SK-N-SH treated with all-trans-retinoic acid at 6 μM for 48 hours (cell line): ENCODE results near the gene PDE6A.

ENCODE experiments used
- ATAC-seq: fragments of 200-7000 bp; cut with Tn5 transposase; 3 replicates; pipeline ENCODE4 v1.9.1; 2020; ENCODE audit warnings: mild to moderate bottlenecking, moderate library complexity
- ARNTL ChIP-seq: fragments of 450-650 bp; formaldehyde crosslinking; IDR thresholded peaks from 2 replicates; pipeline ENCODE4 v1.5.0; 2020; ENCODE audit warnings: low read depth, mild to moderate bottlenecking, moderate library complexity, borderline replicate concordance
- BACH2 ChIP-seq: fragments of 250-450 bp; sonication (Bioruptor Pico); IDR thresholded peaks from 2 replicates; pipeline ENCODE4 v1.9.0; 2021; ENCODE audit warnings: mild to moderate bottlenecking, borderline replicate concordance
- CSDC2 ChIP-seq: fragments of 250-450 bp; sonication (Bioruptor Pico); IDR thresholded peaks from 2 replicates; pipeline ENCODE4 v1.5.0; 2020; ENCODE audit warnings: mild to moderate bottlenecking, moderate library complexity
- ESRRG ChIP-seq: fragments of 250-450 bp; sonication (Bioruptor Pico); IDR thresholded peaks from 2 replicates; pipeline ENCODE4 v1.6.1; 2021; ENCODE audit warnings: mild to moderate bottlenecking
- GLIS3 ChIP-seq: fragments of 250-450 bp; sonication (Bioruptor Pico); IDR thresholded peaks from 2 replicates; pipeline ENCODE4 v1.5.0; 2020; ENCODE audit warnings: mild to moderate bottlenecking, moderate library complexity
- ISL1 ChIP-seq: fragments of 250-450 bp; sonication (Bioruptor Pico); IDR thresholded peaks from 2 replicates; pipeline ENCODE4 v2.1.2; 2022; ENCODE audit warnings: mild to moderate bottlenecking, moderate library complexity
- OSR1 ChIP-seq: fragments of 250-450 bp; sonication (Bioruptor Pico); IDR thresholded peaks from 2 replicates; pipeline ENCODE4 v1.8.0; 2022; ENCODE audit warnings: moderate library complexity, mild to moderate bottlenecking, inconsistent platforms
- PPARA ChIP-seq: fragments of 250-450 bp; sonication (Bioruptor Pico); IDR thresholded peaks from 2 replicates; pipeline ENCODE4 v1.5.0; 2020; ENCODE audit warnings: mild to moderate bottlenecking, borderline replicate concordance
- RARB ChIP-seq: fragments of 250-450 bp; sonication (Bioruptor Pico); IDR thresholded peaks from 2 replicates; pipeline ENCODE4 v1.8.0; 2021; ENCODE audit warnings: mild to moderate bottlenecking, moderate library complexity
- SNAI2 ChIP-seq: fragments of 250-450 bp; sonication (Bioruptor Pico); IDR thresholded peaks from 2 replicates; pipeline ENCODE4 v1.5.0; 2020; ENCODE audit warnings: mild to moderate bottlenecking, moderate library complexity
- TCF4 ChIP-seq: fragments of 250-450 bp; sonication (Bioruptor Pico); IDR thresholded peaks from 2 replicates; pipeline ENCODE4 v1.8.0; 2021; ENCODE audit warnings: mild to moderate bottlenecking, moderate library complexity, borderline replicate concordance
- TOX ChIP-seq: fragments of 250-450 bp; sonication (Bioruptor Pico); IDR thresholded peaks from 2 replicates; pipeline ENCODE4 v1.8.0; 2021; ENCODE audit warnings: mild to moderate bottlenecking, moderate library complexity, borderline replicate concordance
- ZC3H10 ChIP-seq: fragments of 250-450 bp; sonication (Bioruptor Pico); IDR thresholded peaks from 2 replicates; pipeline ENCODE4 v1.5.1; 2021; ENCODE audit warnings: mild to moderate bottlenecking, moderate library complexity
- ZFP3 ChIP-seq: fragments of 250-450 bp; sonication (Bioruptor Pico); IDR thresholded peaks from 2 replicates; pipeline ENCODE4 v1.5.0; 2020; ENCODE audit warnings: mild to moderate bottlenecking, moderate library complexity
- ZFP30 ChIP-seq: fragments of 450-650 bp; formaldehyde crosslinking; IDR thresholded peaks from 2 replicates; pipeline ENCODE4 v1.5.0; 2022; ENCODE audit warnings: mild to moderate bottlenecking, moderate library complexity
- ZNF565 ChIP-seq: fragments of 450-650 bp; formaldehyde crosslinking; conservative IDR thresholded peaks from 2 replicates; pipeline ENCODE4 v1.5.0; 2020; ENCODE audit warnings: low read depth, mild to moderate bottlenecking, moderate library complexity
- ZNF70 ChIP-seq: fragments of 450-650 bp; formaldehyde crosslinking; IDR thresholded peaks from 2 replicates; pipeline ENCODE4 v1.5.0; 2020; ENCODE audit warnings: mild to moderate bottlenecking, moderate library complexity
- ZNF8 ChIP-seq: fragments of 450-650 bp; formaldehyde crosslinking; IDR thresholded peaks from 2 replicates; pipeline ENCODE4 v1.5.0; 2020; ENCODE audit warnings: mild to moderate bottlenecking, moderate library complexity
- TF ChIP-seq, protein P1 (sequence below): fragments of 250-450 bp; sonication (Bioruptor Pico); IDR thresholded peaks from 2 replicates; pipeline ENCODE4 v1.5.1; 2021; ENCODE audit warnings: mild to moderate bottlenecking, moderate library complexity
- TF ChIP-seq, protein P2 (sequence below): fragments of 250-450 bp; sonication (Bioruptor Pico); IDR thresholded peaks from 2 replicates; pipeline ENCODE4 v1.8.0; 2021; ENCODE audit warnings: low read depth, mild to moderate bottlenecking, moderate library complexity, borderline replicate concordance
- TF ChIP-seq, protein P3 (sequence below): fragments of 250-450 bp; sonication (Bioruptor Pico); IDR thresholded peaks from 2 replicates; pipeline ENCODE4 v1.5.1; 2020; ENCODE audit warnings: low read depth, mild to moderate bottlenecking, moderate library complexity
- TF ChIP-seq, protein P4 (sequence below): fragments of 250-450 bp; sonication (Bioruptor Pico); IDR thresholded peaks from 2 replicates; pipeline ENCODE4 v1.5.0; 2020; ENCODE audit warnings: mild to moderate bottlenecking, moderate library complexity

PDE6A gene

DNA sequence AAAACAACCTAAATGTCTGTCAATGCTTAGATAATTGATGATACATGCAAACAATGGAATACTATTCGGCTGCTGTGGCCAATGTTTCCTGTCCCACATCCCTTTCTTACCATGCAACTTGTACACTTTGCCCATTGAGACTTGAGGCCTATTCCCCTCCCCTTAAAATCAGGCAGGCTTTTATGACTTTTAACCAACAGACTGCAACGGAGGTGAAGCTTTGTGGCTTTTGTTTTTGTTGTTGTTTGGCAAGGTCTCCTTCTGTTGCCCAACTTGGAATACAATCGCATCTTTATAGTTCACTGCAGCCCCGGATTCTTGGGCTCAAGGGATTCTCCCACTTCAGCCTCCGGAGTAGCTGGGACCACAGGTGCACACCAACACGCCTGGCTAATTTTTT lies 10.2 kb upstream of the PDE6A start:
- no peak for ATAC-seq
- TF ChIP-seq PPARA (CRISPR knock-in tag): no peak
- TF ChIP-seq ZC3H10 (CRISPR knock-in tag): no peak
- TF ChIP-seq, protein P1, sequence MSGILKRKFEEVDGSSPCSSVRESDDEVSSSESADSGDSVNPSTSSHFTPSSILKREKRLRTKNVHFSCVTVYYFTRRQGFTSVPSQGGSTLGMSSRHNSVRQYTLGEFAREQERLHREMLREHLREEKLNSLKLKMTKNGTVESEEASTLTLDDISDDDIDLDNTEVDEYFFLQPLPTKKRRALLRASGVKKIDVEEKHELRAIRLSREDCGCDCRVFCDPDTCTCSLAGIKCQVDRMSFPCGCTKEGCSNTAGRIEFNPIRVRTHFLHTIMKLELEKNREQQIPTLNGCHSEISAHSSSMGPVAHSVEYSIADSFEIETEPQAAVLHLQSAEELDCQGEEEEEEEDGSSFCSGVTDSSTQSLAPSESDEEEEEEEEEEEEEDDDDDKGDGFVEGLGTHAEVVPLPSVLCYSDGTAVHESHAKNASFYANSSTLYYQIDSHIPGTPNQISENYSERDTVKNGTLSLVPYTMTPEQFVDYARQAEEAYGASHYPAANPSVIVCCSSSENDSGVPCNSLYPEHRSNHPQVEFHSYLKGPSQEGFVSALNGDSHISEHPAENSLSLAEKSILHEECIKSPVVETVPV (CRISPR knock-in tag): no peak
- TF ChIP-seq ZNF565 (CRISPR knock-in tag): no peak
- TF ChIP-seq OSR1 (CRISPR knock-in tag): no peak
- TF ChIP-seq ISL1: no peak
- no peak for TF ChIP-seq ARNTL
- TF ChIP-seq ZFP3 (CRISPR knock-in tag): no peak
- no peak for TF ChIP-seq TCF4 (CRISPR knock-in tag)
- TF ChIP-seq, all 23 proteins: peak for 0

DNA sequence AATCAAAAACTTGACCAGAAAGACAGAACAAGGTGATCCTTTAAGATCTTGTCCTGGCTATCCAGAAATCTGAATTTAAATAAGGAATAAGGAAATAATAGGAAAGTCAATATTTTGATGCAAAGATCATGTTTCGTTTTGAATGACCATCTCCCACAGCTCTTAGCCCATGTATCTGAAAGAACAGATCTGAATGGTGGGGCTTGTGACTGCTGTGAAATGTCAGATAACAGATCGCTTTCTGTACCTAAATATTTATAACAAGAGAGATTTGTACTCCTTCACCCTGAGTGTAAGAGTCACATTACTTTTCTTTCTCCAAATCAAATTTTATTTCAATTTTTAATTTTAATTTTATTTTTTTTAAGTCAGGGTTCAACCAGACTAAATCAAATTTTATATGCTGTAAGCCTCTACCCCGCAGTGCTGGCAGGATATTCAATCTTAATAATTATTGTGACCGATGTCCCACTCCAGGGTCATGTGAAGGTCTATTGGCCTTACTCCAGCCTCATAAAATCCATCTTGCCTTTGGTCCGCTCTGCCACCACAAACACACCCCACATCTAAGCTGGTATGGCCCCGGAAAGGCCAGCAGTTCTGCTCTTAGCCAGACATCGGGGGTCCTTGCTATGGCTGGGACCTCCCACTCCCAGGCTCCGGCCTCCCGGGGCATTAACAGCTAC lies 9.0 kb upstream of the PDE6A start:
- TF ChIP-seq CSDC2 (CRISPR knock-in tag) (no peak), ZNF565 (CRISPR knock-in tag) (no peak), PPARA (CRISPR knock-in tag) (no peak), OSR1 (CRISPR knock-in tag) (no peak), ZNF8 (CRISPR knock-in tag) (no peak), ESRRG (CRISPR knock-in tag) (no peak), GLIS3 (no peak), SNAI2 (CRISPR knock-in tag) (no peak), TOX (CRISPR knock-in tag) (no peak), ZC3H10 (CRISPR knock-in tag) (no peak)
- TF ChIP-seq, protein P2, sequence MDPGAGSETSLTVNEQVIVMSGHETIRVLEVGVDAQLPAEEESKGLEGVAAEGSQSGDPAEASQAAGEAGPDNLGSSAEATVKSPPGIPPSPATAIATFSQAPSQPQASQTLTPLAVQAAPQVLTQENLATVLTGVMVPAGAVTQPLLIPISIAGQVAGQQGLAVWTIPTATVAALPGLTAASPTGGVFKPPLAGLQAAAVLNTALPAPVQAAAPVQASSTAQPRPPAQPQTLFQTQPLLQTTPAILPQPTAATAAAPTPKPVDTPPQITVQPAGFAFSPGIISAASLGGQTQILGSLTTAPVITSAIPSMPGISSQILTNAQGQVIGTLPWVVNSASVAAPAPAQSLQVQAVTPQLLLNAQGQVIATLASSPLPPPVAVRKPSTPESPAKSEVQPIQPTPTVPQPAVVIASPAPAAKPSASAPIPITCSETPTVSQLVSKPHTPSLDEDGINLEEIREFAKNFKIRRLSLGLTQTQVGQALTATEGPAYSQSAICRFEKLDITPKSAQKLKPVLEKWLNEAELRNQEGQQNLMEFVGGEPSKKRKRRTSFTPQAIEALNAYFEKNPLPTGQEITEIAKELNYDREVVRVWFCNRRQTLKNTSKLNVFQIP (CRISPR knock-in tag): no peak
- TF ChIP-seq, protein P1 (CRISPR knock-in tag): no peak
- TF ChIP-seq, all 23 proteins: peak for 0
- ATAC-seq: no peak

DNA sequence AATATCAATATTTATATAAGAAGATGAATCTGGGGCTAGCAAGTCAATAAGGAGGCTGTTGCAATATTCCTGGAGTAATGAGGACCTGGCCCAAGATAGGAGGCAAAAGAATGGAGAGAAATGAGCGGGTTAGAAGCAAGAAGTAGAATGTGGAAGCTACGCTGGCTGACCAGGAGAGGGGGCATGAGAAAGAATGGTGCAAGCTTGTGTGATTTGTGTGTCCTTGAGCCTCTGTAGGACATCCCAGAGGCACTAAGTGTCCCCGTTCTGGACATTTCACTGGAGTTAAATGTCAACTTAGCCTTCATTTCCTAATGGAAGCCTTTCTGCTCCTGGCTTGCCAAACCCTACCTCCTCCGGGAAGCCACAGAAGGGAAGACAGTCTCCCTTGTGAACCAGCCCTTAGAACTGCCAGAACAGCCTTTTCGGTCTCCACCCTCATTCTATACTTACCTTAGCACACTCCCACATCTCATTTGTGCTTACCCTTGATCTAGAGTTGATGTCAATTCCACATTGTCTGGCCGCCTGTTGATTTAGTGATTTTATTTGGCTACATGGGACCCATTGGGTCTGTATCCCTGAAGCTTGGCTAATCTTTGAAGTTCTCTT lies 6.7 kb upstream of the PDE6A start:
- ATAC-seq: no peak
- TF ChIP-seq OSR1 (CRISPR knock-in tag) (no peak), ZFP30 (CRISPR knock-in tag) (no peak), ZFP3 (CRISPR knock-in tag) (no peak), ZNF70 (CRISPR knock-in tag) (no peak), ZNF8 (CRISPR knock-in tag) (no peak), ARNTL (no peak), BACH2 (CRISPR knock-in tag) (no peak), ZNF565 (CRISPR knock-in tag) (no peak), ESRRG (CRISPR knock-in tag) (no peak), RARB (CRISPR knock-in tag) (no peak), SNAI2 (CRISPR knock-in tag) (no peak), TCF4 (CRISPR knock-in tag) (no peak)
- TF ChIP-seq, protein P3, sequence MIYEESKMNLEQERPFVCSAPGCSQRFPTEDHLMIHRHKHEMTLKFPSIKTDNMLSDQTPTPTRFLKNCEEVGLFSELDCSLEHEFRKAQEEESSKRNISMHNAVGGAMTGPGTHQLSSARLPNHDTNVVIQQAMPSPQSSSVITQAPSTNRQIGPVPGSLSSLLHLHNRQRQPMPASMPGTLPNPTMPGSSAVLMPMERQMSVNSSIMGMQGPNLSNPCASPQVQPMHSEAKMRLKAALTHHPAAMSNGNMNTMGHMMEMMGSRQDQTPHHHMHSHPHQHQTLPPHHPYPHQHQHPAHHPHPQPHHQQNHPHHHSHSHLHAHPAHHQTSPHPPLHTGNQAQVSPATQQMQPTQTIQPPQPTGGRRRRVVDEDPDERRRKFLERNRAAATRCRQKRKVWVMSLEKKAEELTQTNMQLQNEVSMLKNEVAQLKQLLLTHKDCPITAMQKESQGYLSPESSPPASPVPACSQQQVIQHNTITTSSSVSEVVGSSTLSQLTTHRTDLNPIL: no peak
- TF ChIP-seq, protein P1 (CRISPR knock-in tag): no peak
- TF ChIP-seq, protein P4, sequence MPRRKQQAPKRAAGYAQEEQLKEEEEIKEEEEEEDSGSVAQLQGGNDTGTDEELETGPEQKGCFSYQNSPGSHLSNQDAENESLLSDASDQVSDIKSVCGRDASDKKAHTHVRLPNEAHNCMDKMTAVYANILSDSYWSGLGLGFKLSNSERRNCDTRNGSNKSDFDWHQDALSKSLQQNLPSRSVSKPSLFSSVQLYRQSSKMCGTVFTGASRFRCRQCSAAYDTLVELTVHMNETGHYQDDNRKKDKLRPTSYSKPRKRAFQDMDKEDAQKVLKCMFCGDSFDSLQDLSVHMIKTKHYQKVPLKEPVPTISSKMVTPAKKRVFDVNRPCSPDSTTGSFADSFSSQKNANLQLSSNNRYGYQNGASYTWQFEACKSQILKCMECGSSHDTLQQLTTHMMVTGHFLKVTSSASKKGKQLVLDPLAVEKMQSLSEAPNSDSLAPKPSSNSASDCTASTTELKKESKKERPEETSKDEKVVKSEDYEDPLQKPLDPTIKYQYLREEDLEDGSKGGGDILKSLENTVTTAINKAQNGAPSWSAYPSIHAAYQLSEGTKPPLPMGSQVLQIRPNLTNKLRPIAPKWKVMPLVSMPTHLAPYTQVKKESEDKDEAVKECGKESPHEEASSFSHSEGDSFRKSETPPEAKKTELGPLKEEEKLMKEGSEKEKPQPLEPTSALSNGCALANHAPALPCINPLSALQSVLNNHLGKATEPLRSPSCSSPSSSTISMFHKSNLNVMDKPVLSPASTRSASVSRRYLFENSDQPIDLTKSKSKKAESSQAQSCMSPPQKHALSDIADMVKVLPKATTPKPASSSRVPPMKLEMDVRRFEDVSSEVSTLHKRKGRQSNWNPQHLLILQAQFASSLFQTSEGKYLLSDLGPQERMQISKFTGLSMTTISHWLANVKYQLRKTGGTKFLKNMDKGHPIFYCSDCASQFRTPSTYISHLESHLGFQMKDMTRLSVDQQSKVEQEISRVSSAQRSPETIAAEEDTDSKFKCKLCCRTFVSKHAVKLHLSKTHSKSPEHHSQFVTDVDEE (CRISPR knock-in tag): no peak
